ENCODE measurements around the gene TAF10. TPM values are rescaled to one million over a fixed set of nuclear protein-coding genes. Genes with fewer than 3 reads are reported as not detected.

Gene TAF10
- total RNA-seq, result 65.6 and 79.6 TPM in 2 replicates

GRCh38 chr11:6612213-6613041 is at the start of gene TAF10:
Gene TAF10 (minus strand): TSS chr11:6612216. CDS start chr11:6612189, 27 bp downstream.

GRCh38 chr11:6655790-6656583 is 44.0 kb upstream of the TAF10 start, which contains the start of gene DCHS1:
Gene DCHS1 (minus strand): TSS chr11:6655809. CDS start chr11:6641613, 14,196 bp downstream.

GRCh38 chr11:6619004-6619745 is 7.2 kb upstream of the TAF10 start, which contains the start of gene TPP1:
Gene TPP1 (minus strand): TSS chr11:6619422. CDS start chr11:6619400, 22 bp downstream.

GRCh38 chr11:6603287-6604080 is 8.5 kb downstream of the TAF10 start, which contains the start of the genes ILK and RRP8:
Gene ILK (plus strand): TSS chr11:6603774. CDS start chr11:6604272, 498 bp downstream.
Gene RRP8 (minus strand): TSS chr11:6603616. CDS start chr11:6603502, 114 bp downstream.

Other genes with a start within 250 kb of the TAF10 start
- gene SMPD1, start 221.7 kb downstream of the TAF10 start, total RNA-seq, result 78.9 and 106 TPM in 2 replicates
- gene APBB1, start 193.1 kb downstream of the TAF10 start, total RNA-seq, result 48.4 and 60.6 TPM in 2 replicates
- not detected in 2 replicates for gene HPX, start 171.2 kb downstream of the TAF10 start, total RNA-seq
- 12.8 and 26.5 TPM in 2 replicates for gene TRIM3, start 138.3 kb downstream of the TAF10 start, total RNA-seq
- gene ARFIP2, start 130.9 kb downstream of the TAF10 start, total RNA-seq, result 87.0 and 106 TPM in 2 replicates
- gene TIMM10B, start 130.7 kb downstream of the TAF10 start, total RNA-seq, result 53.2 and 55.1 TPM in 2 replicates
- gene DNHD1, start 114.9 kb downstream of the TAF10 start, total RNA-seq, result 0.86 and 3.0 TPM in 2 replicates
- 6.1 and 16.3 TPM in 2 replicates for gene RRP8, start 8.6 kb downstream of the TAF10 start, total RNA-seq
- gene ILK, start 8.4 kb downstream of the TAF10 start, total RNA-seq, result 326 and 346 TPM in 2 replicates
- gene TPP1, start 7.2 kb upstream of the TAF10 start, total RNA-seq, result 24.5 and 47.7 TPM in 2 replicates
- gene DCHS1, start 43.6 kb upstream of the TAF10 start, total RNA-seq, result 11.8 and 12.8 TPM in 2 replicates
- gene MRPL17, start 71.1 kb upstream of the TAF10 start, total RNA-seq, result 89.4 and 114 TPM in 2 replicates
- gene OR2AG2, start 159.8 kb upstream of the TAF10 start, total RNA-seq, result 0.18 and 0.29 TPM in 2 replicates
- not detected in 2 replicates for gene OR2AG1, start 170.8 kb upstream of the TAF10 start, total RNA-seq
- not detected in 2 replicates for gene OR6A2, start 187.5 kb upstream of the TAF10 start, total RNA-seq
- gene OR10A5, start 233.5 kb upstream of the TAF10 start, total RNA-seq, result not detected in 2 replicates

Measured in myometrial cell (primary cell).